Sciatic nerve (tissue), 2 donors: ENCODE measurements around the gene SMOC2. TPM values are rescaled to one million over a fixed set of nuclear protein-coding genes. Genes with fewer than 3 reads are reported as not detected.

Experiments used
- ATAC-seq: fragments of 200-7000 bp; cut with Tn5 transposase; one replicate; pipeline ENCODE4 v1.9.1; 2020; ENCODE audit warnings: mild to moderate bottlenecking, moderate library complexity
- DNase-seq: peaks from one replicate; pipeline ENCODE4 v3.0.0-alpha.2; 2020; ENCODE audit warnings: low spot score
- intact Hi-C: fragments of 100-400 bp; cut with DNase I; formaldehyde crosslinking; loops from one replicate; pipeline ENCODE4 v1.14.2; 2022
- total RNA-seq: library from RNA; stranded (reverse); fragmentation: NEBNext Ultra II Directional; extraction: Animal tissue kit (Norgen Biotek cat#: 25700); gene quantifications from one replicate; pipeline ENCODE4 v1.2.1, GENCODE V29; 2021
- donor health status: DM: no; HTN: no; CAD: no.
- donor health status: DM: no; HTN: no; CAD: no.

The SMOC2 gene
- total RNA-seq, 1 donor from 2014 or later, result 45.6 TPM

DNA sequence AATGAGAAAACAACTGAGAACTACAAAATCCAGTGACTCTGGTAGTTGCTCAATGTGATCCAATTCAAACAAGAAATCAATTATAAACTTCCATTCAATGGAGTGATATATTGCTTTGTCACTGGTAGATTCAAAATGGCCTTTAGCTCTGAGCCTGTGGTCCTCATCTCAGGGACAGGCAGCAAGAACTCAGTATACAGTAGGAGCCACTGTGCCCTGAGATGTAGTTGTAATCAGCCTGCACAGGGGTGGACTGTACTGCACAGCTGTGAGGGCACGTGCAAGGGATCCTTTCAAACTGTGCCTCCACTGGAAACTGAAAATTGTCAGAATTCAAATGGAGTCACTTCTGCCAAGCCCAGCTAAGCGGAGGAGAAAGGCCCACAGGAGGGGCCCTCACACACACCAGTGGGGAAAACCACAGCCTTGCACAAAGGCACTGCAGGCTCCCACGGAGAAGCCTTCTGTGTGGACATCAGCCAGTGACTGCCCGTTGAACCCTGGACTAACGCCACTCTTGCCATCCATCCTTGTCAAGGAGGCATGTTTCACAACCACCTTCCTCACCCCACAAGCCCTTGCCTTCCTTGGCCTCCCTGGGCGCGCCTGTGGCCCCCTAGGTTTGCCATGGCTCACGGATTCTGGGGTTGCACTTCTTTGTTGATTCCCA, 186.7 kb downstream of the SMOC2 start:
- DNase-seq, result no peak
- ATAC-seq, result peak; percentile 31
- intact Hi-C loops, result no loop called here

DNA sequence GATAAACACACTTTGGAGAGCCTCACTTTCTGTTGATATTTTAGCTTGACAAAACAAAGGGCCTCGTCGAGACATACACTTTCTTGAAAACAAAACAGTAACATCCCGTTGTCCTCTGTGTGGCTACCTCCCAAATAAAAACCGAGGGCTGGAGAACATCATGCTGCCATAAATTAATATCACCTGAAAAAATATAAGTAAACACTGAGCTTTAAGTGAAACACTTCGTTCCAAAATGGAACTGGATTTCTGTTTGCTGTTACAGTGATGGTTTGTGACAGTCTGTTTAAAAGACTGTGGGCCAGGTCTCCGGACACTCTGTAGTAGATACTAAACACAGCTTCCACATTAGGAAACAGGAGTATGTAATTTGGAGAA, 187.2 kb downstream of the SMOC2 start:
- intact Hi-C loops, result no loop called here
- no peak for ATAC-seq

DNA sequence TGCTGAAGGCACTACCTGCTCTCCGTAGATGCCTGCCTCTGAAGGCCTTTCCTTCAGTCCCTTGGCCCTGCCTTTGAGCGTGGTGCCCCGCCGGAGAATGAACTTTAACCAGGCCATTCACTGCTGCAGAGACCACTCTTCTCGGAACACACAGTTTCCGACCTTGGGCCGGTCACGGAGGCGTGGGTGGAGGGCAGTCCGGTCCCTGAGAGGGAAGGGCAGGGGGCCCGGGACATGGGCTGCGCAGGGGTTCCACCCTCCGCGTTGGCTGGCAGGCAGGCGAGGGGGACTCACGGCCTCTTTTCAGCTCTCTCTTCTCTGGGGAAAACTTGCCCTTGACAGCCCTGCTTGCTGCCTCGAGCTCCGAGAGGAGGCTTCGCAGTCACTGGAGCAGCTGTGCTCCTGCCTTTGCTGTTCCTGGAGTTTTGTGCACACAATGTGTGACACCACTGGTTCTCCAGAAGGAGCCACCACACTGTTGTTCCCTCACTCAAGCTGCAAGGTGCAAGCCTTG, 187.8 kb downstream of the SMOC2 start:
- DNase-seq (no peak), ATAC-seq (no peak)
- intact Hi-C loops, result no loop called here

More for the DNA sequence above, 187.2 kb downstream of the SMOC2 start:
- DNase-seq, result no peak

DNA sequence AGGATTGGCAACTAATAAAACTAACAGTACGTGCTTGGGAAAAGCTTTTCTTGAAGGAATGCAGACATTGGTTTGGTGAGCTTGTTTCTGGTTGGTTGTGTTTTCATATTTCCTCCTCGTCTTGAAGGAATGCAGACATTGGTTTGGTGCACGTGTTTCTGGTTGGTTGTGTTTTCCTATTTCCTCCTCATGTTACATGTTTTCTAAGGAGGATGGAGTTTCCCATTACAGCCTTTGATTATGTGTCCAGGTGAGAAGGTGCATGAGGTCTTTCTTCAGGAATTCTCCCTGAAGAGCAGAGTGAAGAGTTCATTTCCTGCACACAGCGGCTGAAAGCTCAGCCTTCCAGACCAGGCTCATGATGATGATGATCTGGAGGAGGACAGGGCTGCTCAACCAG, 190.6 kb downstream of the SMOC2 start:
- DNase-seq, result no peak
- intact Hi-C loops, result no loop called here
- no peak for ATAC-seq

DNA sequence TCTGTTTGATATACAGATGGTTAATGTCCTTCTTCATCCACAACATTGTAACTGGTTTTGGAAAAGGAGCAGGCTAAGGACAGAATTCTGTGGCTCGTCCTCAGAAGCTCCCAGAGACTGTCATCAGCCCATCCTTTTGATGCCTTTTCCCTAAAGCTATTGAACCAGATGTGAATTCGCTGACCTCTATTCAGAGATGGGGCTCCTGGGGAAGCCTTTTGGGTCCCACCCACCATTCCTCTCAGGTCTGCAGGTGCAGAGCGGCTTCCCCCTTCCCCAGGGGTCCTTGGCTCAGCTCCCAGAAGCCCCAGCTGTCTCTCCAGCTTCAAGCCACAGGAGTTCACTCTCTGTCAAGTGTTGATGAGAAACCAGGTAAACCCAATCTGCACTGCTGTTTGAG, 191.7 kb downstream of the SMOC2 start:
- no peak for DNase-seq
- ATAC-seq, result no peak
- intact Hi-C loops, result no loop called here

DNA sequence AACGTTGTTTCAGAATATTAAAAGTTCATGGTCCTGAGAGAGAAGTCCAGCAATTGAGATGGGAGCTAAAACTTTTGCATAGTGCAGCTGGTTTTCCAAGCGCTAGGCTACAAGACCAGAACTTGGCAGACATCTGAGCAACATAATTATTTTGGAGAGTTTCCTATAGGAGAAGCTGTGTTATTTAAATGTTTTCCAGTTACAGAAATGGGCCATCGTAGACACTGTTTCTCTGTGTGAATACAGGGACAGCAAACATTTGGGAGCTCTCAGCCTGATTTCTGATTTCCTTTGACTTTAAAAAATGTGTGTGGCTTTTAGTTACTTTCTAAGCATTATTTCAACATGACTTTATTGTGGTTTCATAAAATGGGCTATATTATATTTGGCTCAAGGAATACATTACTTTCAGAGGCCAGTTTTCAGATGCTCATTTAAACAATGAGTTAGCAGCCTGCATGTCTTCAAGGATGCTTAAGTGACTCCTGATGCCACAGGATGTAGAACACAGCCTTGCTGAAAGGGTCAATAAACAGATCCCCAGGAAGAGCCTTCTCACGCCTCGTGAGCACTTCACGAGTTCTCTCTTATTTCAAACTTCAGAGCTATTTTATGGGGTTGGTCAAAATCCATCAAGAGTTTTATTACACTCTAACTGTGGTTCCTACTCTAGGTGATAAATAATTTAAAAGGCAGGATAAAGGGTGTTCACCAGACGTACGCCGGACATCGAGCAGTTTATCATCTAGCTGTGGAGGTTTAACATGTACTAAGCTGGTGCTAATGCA, 193.8 kb downstream of the SMOC2 start:
- no peak for ATAC-seq

DNA sequence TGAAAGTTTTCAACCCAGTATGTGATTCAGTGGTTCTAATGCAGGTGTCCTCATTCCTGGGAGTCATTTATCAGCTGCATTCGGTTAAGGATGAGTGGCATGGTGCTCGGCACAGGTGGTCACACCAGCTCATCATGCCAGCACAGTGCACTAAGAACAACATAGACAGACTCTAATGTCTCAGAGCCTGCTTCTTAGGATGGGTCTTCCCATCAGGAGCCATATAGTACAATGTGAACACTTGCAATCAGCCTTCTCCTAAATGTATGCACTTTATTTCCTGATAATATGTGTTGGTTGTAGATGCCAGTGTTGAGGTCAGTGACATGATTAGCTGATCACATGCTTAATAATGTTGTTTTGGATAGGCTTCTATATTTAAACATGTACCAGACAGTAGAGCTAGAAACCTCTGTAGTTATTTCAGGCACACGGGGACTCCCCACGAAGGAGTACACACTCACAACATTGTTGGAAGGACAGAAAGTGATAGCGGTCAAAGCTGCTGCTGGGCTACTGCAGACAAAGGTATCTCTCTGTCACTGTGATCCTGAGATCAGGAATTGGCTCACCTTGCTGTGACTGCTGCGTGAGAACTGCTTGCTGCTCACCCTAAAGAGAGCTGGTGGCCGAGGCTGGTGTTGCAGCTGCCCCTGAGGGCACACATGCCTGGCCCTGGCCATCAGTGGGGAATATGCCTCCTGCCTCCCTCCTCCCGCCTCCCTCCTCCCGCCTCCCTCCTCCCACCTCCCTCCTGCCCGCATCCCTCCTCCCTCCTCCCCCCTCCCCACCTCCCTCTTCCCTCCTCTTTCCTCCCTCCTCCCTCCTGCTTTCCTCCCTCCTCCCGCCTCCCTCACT, 195.4 kb downstream of the SMOC2 start:
- intact Hi-C loops, result no loop called here
- no peak for ATAC-seq
- no peak for DNase-seq

More for the DNA sequence above, 193.8 kb downstream of the SMOC2 start:
- no peak for DNase-seq
- intact Hi-C loops, result no loop called here

DNA sequence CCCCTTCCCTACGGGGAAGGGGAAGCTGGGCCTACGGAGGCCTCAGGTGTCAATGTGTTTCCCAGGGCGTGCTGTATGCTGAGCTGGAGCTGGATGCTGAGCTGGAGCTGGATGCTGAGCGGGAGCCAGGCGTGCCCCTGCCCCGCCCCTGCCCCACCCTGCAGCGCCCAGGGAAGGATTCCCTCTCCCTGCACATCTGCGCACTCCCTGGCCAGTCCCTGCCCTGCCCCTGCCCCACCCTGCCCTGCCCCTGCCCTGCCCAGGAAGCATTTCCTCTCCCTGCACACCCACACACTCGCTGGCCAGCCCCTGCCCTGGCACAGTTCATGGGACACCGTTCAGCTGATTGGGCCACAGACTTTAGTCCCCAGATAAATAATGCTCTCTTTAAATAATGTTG, 196.8 kb downstream of the SMOC2 start:
- intact Hi-C loops, result no loop called here
- no peak for DNase-seq
- ATAC-seq, result peak; percentile 71

DNA sequence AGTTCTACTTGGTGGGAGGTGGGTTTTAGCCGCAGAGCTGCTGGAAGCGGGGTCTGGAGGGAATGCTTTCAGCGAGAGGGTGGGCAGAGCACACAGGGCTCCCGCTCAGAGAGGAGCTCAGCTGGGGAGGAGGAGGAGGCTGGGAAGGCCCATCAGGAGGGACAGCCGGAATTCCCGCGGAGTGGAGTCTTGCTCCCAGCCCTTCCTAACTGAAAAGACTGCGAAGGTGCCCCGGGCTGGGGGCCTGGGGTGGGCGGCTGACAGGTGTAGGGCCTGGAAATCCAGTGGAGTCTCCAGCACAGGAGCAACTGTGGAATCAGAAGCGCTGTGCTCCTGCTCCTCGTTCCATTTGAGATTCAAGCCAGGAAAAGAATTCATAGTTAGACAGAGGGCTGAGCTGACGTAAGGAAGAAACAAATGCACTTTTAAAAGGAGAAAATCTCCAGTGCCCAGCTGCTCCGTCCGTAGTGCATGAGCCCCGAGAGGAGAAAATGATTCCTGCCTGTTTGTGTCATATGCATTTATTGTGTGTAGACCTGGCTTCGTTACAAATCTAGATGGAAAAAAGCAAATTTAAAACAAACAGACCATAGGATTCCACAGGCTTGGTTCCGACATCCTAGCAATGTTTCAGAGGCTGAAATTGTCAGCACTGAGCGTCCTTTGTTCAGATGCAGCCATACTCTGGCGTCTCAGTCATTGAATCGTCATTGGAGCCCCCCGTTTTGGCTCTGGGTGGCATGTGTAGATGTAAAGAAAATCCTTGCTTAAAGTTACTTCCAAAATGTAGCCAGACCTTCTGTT, 197.7 kb downstream of the SMOC2 start:
- no peak for DNase-seq
- intact Hi-C loops, result no loop called here
- peak; percentile 60 for ATAC-seq

DNA sequence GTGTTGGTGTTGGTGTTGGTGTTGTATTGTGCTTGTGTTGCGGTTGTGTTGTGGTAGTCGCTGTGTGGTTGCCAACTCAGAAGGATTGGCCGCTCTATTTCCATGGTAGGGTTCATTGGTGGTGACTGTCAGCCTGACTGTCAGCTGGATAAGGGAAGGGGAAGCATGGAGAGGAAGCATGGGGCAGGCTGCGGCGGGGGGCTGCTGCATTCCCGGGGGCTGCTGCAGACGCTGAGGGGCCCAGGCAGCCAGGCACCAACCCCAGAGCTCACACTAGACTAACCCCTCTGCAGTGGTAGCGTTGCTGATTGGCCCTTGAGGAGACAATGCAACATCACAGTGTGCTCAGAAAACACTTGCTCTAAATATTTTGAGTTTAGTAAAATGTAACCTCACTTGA, 199.2 kb downstream of the SMOC2 start:
- DNase-seq (no peak), ATAC-seq (no peak)
- intact Hi-C loops, result no loop called here

DNA sequence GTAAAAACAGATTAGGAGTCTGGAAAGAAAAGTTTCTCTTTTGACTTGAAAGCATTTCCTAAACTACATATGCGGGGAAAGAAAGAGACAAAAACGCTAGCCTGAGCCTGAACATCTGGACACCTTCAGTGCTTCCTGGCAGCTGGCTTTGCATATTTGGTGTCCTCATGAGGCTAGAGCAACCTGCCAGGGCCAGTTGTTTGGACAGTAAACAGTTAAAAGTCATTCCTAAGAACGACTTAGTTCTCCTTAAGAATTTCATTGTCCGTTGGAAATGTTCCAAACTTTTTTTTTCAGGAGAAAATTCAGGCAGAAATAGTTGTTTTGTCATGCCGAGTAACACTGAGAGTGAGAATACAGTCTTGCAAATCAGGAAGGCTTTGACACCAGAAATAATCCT, 199.8 kb downstream of the SMOC2 start:
- DNase-seq (no peak), ATAC-seq (no peak)
- intact Hi-C loops, result no loop called here

DNA sequence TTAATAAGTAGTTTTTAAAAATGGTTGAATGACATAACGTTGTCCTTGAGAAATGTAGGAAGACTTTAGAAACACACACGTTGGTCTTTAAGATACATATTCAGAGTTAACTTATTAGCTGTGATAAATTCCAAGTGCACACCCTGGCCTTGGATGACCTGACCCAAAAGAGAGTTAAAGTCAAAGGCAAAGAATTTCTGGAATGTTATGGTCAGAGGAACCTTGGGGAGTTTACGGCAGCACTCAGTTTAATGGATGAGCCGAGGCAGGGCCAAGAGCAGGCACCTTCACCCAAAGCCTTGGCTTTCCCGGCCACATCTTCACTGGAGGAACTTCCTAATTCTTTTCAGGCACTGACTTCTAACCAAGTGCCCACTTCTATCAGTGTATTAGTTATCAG, 200.5 kb downstream of the SMOC2 start:
- ATAC-seq (peak; percentile 14), DNase-seq (no peak)
- intact Hi-C loops, result no loop called here

DNA sequence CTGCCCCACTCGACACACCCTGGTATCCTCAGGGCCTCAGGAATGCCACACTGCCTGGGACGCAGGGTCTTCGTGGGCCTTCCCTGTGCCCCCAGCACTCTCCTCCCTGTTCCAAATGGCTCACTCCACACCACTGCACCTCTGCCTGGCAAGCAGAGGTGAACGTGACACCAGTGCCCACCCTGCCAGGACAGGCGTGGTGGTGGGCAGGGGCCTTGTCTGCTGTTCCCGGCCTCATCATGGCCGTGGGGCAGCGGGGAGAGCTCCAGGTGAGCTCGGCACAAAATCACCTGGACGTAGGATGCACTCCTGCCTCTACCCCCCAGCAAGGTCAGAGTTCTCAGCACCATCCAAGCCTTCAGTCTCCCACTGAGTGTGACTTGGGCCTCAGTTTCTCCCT, 202.4 kb downstream of the SMOC2 start:
- intact Hi-C loops, result no loop called here
- no peak for ATAC-seq
- no peak for DNase-seq

DNA sequence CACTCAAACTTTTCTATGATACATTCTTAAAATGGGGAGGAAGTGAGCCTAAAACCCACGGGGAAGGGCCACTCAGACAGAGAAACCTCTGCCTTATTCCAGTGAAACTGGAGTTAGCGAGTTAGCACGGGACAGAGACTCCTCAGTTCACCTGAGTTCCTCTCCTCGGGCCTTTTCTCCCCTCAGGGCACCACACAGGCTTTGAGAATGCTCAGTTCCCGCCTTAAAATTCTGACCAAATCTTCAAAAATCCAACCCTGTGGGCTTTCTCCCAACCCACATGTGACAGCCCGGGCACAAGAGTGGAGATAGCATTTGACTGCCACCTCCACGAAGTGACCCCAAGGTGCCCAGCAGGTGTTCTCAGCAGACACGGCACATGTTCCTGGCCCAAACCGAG, 204.3 kb downstream of the SMOC2 start:
- intact Hi-C loops, result no loop called here
- DNase-seq (no peak), ATAC-seq (no peak)

DNA sequence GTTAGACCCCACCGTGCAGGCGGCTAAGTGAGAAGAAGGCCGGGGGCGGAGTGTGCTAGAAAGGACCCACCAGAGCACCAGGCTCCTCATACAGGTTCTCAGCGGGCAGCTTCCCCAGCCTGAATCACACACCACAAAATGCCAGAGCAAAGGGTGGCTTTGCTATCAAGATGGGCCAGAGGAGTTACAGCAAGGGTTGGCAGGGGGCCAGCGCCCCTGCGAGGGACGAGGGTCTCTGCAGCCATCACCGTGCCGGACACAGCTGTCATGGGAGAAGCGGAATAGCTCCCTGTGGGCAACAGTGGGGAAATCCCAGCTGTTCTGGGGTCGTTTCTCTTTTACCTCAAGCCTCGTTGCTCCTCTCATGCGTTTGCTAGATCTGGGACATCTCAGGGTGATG, 206.3 kb downstream of the SMOC2 start:
- ATAC-seq (no peak), DNase-seq (no peak)
- intact Hi-C loops, result no loop called here

DNA sequence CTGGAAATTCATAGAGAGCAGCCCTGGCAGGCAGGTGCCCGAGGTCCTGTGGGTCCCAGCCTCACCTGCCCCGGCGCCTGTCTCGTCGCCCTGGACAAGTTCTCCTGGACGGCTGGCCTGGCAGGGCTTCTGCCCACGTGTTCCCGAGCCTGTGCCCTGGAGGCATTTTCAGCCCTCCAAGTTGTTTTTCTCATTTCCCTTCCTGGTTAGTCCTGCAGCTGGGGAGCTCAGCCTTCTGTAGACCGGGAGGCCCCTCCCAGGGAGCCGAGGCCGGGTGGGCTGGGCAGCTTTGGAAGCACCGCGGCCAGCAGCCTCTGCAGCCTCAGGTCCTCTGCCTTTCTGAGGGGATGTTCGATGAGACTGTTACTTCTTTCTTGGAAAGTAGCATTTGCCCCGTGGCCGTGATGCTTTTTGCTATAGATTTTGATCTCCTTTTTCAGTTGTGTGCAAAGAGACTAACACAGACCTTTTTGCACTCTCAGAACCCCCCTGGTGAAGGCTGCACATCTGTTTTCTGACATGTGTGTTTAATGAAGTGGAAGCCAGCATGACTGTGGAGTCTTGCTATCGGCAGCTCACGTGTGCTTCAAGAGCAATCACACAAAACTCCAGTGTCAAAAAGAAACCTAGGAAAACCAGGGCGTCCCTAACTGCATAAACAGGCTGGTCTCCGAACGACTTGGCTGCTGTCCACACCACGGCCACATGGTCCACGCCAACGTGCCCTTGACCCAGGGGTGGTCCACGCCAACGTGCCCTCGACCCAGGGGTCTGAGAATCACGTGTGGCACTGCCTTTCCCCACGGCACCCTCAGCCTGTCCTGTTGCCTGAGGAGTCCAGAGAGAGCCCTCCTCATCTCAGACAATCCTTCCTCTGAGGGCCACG, 207.5 kb downstream of the SMOC2 start:
- no peak for DNase-seq
- ATAC-seq, result peak; percentile 56
- intact Hi-C loops, result no loop called here

DNA sequence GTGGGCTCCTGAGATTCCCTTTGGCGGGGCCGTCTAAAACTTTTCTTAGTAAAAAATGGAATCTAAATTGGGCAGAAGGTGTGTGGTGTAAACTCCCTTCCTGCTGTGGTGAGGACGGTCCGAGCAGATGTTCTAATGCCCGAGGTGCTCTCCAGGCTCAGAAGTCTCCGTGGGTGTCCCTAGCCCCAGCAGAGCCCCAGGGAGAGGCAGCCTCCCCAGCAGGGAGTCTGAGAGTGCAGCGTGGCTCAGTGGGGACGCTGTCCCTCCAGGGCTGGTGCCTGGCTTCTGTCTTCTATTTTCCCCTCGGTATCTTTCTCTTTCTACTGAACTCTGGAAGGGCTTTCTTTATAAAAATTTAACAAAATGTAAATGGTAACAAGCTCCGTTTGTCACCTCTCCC, 208.2 kb downstream of the SMOC2 start:
- intact Hi-C loops, result no loop called here
- DNase-seq (no peak), ATAC-seq (peak; percentile 34)

DNA sequence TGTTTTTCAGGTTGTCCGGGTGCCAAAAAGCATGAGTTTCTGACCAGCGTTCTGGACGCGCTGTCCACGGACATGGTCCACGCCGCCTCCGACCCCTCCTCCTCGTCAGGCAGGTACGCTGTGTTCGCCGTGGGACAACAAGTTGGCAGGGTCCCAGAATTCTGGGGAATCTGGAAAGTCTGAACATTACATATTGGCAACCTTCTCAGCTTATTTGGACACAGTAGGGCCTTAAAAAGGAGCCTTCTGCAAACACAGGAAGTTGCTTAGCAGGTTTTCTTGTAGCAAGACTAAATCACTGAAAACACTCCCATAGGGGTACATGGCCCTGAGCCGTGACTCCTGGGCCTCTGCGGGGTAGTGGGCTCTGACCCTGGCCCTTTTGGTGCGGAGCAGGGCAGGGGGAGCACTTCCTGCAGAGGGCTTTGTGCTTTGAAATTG, 209.7 kb downstream of the SMOC2 start:
- DNase-seq (no peak), ATAC-seq (peak; percentile 44)
- intact Hi-C loops, result no loop called here
